A549 (cell line): ENCODE measurements around the gene NT5C3B. TPM values are rescaled to one million over a fixed set of nuclear protein-coding genes. Genes with fewer than 3 reads are reported as not detected.
"Not testable (repeated sequence)": the region's sequence is repeated elsewhere in the genome, so short reads cannot be mapped to it uniquely, and the experiment has no call there.

Experiments used
- ATAC-seq, 2 experiments: fragments of 200-7000 bp in 1 of 2; fragments of >200 bp in 1 of 2; cut with Nextera tagmentation in 1 of 2; cut with Tn5 transposase in 1 of 2; 3 replicates each; pipeline versions ENCODE4 v1.8.0 to v1.9.1; 2018 to 2020; ENCODE audit warnings: mild to moderate bottlenecking in 1 of 2, moderate library complexity in 1 of 2
- CTCF ChIA-PET: fragments of 300-600 bp; sonication (Branson Sonifier 250); formaldehyde crosslinking; extraction: SDS; loops from one replicate; lab custom pipeline; 2021; ENCODE audit warnings: antibody characterized with exemption, inconsistent platforms; lab: Yijun Ruan, JAX
- POLR2A ChIA-PET: fragments of 350-600 bp; formaldehyde crosslinking; extraction: SDS; loops from one replicate; lab custom pipeline; 2021; ENCODE audit warnings: antibody characterized with exemption, inconsistent platforms; lab: Yijun Ruan, JAX
- DNase-seq, 2 experiments: peaks; one replicate each; pipeline versions ENCODE4 v3.0.0 to v3.0.0-alpha.2; 2011 to 2016; ENCODE audit warnings: low read depth in 1 of 2, low spot score in 1 of 2
- FAIRE-seq: peaks from 2 replicates; lab custom pipeline; 2011; peaks lifted over from hg19 to GRCh38; lab: Jason Lieb, UNC
- H3K27ac ChIP-seq, 2 experiments: fragments of >200 bp; sonication (Bioruptor Twin); formaldehyde crosslinking; 3 replicates each; pipeline ENCODE4 v1.5.1; 2016 to 2017
- H3K4me1 ChIP-seq: fragments of >200 bp; sonication (Bioruptor Twin); formaldehyde crosslinking; 3 replicates; pipeline ENCODE4 v1.6.1; 2016
- H3K4me2 ChIP-seq: fragments of >200 bp; sonication (Bioruptor Twin); formaldehyde crosslinking; 3 replicates; pipeline ENCODE4 v1.6.1; 2016
- H3K4me3 ChIP-seq: fragments of >200 bp; sonication (Bioruptor Twin); formaldehyde crosslinking; 3 replicates; pipeline ENCODE4 v1.5.1; 2016
- H3K9me3 ChIP-seq: fragments of >200 bp; sonication (Bioruptor Twin); formaldehyde crosslinking; 3 replicates; pipeline ENCODE4 v1.6.1; 2016
- ESRRA ChIP-seq: fragments of 150-350 bp; IDR thresholded peaks from 2 replicates; pipeline ENCODE4 v1.6.1; 2014; ENCODE audit warnings: mild to moderate bottlenecking, low read length, borderline replicate concordance
- HEYL ChIP-seq: fragments of 250-450 bp; sonication (Bioruptor Pico); IDR thresholded peaks from 2 replicates; pipeline ENCODE4 v1.8.0; 2021; ENCODE audit warnings: mild to moderate bottlenecking, moderate library complexity
- HOXA7 ChIP-seq: fragments of 250-450 bp; sonication (Bioruptor Pico); IDR thresholded peaks from 2 replicates; pipeline ENCODE4 v1.5.0; 2020; ENCODE audit warnings: mild to moderate bottlenecking, moderate library complexity
- MAFK ChIP-seq: fragments of 450-650 bp; IDR thresholded peaks from 2 replicates; pipeline ENCODE4 v1.6.1; 2014; ENCODE audit not compliant: partially characterized antibody
- MAZ ChIP-seq: fragments of 150-350 bp; IDR thresholded peaks from 2 replicates; pipeline ENCODE4 v1.6.1; 2014; ENCODE audit warnings: antibody characterized with exemption, low read depth, low read length, borderline replicate concordance
- MYC ChIP-seq: IDR thresholded peaks from 2 replicates; pipeline ENCODE4 v1.6.1; 2012; ENCODE audit warnings: mild to moderate bottlenecking, inconsistent platforms, low read length, improper control_type of control experiment, borderline replicate concordance
- NFE2L2 ChIP-seq: fragments of 150-350 bp; conservative IDR thresholded peaks from 2 replicates; pipeline ENCODE4 v1.6.1; 2014; ENCODE audit warnings: low read length
- NR3C1 ChIP-seq: fragments of >200 bp; sonication (Bioruptor Twin); formaldehyde crosslinking; IDR thresholded peaks from 3 replicates; pipeline ENCODE4 v1.6.1; 2017
- PHF8 ChIP-seq: fragments of 200-600 bp; sonication (generic); IDR thresholded peaks from 2 replicates; pipeline ENCODE4 v1.6.1; 2016; ENCODE audit warnings: low read depth, mild to moderate bottlenecking, antibody characterized with exemption, moderate library complexity, borderline replicate concordance
- RAD21 ChIP-seq, 2 experiments: fragments of >200 bp in 1 of 2; sonication (Bioruptor Twin) in 1 of 2; formaldehyde crosslinking in 1 of 2; IDR thresholded peaks in 1 of 2; conservative IDR thresholded peaks in 1 of 2; 2 replicates in 1 of 2; 3 replicates in 1 of 2; pipeline ENCODE4 v1.6.1; 2012 to 2018; ENCODE audit warnings: inconsistent platforms in 1 of 2
- RFX5 ChIP-seq: fragments of 450-650 bp; IDR thresholded peaks from 2 replicates; pipeline ENCODE4 v1.7.1; 2014; ENCODE audit warnings: antibody characterized with exemption, mild to moderate bottlenecking, moderate library complexity
- SMC3 ChIP-seq: fragments of >200 bp; sonication (Bioruptor Twin); formaldehyde crosslinking; IDR thresholded peaks from 3 replicates; pipeline ENCODE4 v1.6.1; 2018; ENCODE audit warnings: inconsistent platforms
- TFCP2L1 ChIP-seq: fragments of 250-450 bp; sonication (Bioruptor Pico); IDR thresholded peaks from 2 replicates; pipeline ENCODE4 v1.5.0; 2021; ENCODE audit warnings: mild to moderate bottlenecking
- ZFP36 ChIP-seq: fragments of 450-650 bp; IDR thresholded peaks from 2 replicates; pipeline ENCODE4 v1.6.1; 2014; ENCODE audit warnings: borderline replicate concordance; ENCODE audit not compliant: partially characterized antibody
- WGBS: methylation state at CpG from one replicate; pipeline ENCODE4 v1.1.6; 2017; ENCODE audit errors: missing lambda C conversion rate; 5-methylcytosine and 5-hydroxymethylcytosine counted together
- polyA plus RNA-seq, 4 experiments: library from polyadenylated mRNA; depleted of rRNA in 3 of 4; stranded (reverse); fragments of >200 nt; fragmentation: RNase III in 1 of 4; extraction: RNeasy Plus Mini Kit Qiagen cat#74134 plus additional on column Dnase treatment in 1 of 4; gene quantifications; 2 replicates in 3 of 4; 3 replicates in 1 of 4; pipeline ENCODE4 v1.2.3, GENCODE V29; 2011 to 2017
- TF ChIP-seq, protein P1 (sequence below): IDR thresholded peaks from 2 replicates; pipeline ENCODE4 v1.6.1; 2012
- TF ChIP-seq, protein P2 (sequence below): fragments of 250-450 bp; sonication (Bioruptor Pico); IDR thresholded peaks from 2 replicates; pipeline ENCODE4 v1.5.0; 2020; ENCODE audit warnings: low read depth, mild to moderate bottlenecking, moderate library complexity
- TF ChIP-seq, protein P3 (sequence below): fragments of 450-650 bp; IDR thresholded peaks from 2 replicates; pipeline ENCODE4 v1.6.1; 2014; ENCODE audit warnings: antibody characterized with exemption

The NT5C3B gene
- polyA plus RNA-seq, 2 of the 4 experiments (the other 2 are of a cell fraction): 109 to 171 TPM

- Histone ChIP-seq H3K27ac (no peak overlapping the region), H3K4me2 (no peak overlapping the region)
- ChIA-PET POLR2A (interaction anchor here (0.8 to 1.3 kb wide), 3 partner anchors 15 to 17 kb away, joined by 3 to 4 read pairs (median 3); no protein-coding TSS in a partner anchor), CTCF (interaction anchor here (1.3 to 5.6 kb wide), 5 partner anchors 15 to 153 kb away, joined by 3 to 25 read pairs (median 6); partner anchors contain the start of genes KLHL11 and P3H4)
- DNase-seq: no peak
- 72% methylated on average over 4 of the region's 4 CpGs for WGBS
- TF ChIP-seq NFE2L2 (no peak), MAZ (no peak)
- TF ChIP-seq, all 56 proteins: peak for 0
- peaks cover 12% of the 10 kb centered on the region; the same call in 2 of the 3 replicates for H3K4me1 ChIP-seq
- no peak for ATAC-seq
- FAIRE-seq: peak; percentile 46
- no peaks in the 10 kb centered on the region for H3K9me3 ChIP-seq
- no peak overlapping the region for H3K4me3 ChIP-seq
Measured at GRCh38 chr17:41849251-41849990, 13.4 kb upstream of the NT5C3B start.

DNA sequence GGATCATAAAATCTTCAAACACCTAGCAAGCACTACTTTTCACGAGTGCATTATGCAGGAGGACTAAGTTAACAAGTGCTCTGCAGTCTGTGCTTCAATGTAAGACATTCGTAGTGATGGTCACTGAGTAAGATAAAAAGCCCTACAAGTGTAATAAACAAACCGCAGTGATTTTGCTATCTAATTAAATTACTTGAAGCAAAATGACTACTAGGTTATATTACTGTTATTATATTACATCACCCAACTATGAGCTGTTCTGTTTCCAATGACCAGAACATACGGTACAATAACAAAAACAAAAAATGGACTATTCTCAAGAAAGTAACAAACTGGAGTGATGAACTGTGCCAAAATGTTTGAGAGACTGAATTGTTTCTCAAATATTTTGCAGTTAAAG, 12.8 kb upstream of the NT5C3B start:
- no peak for DNase-seq
- Histone ChIP-seq H3K9me3 (no peaks in the 10 kb centered on the region), H3K4me1 (peaks cover 12% of the 10 kb centered on the region; the same call in 2 of the 3 replicates), H3K4me3 (no peak overlapping the region), H3K27ac (no peak overlapping the region), H3K4me2 (no peak overlapping the region)
- ChIA-PET POLR2A (interaction anchor here (0.8 kb wide), 1 partner anchor 160 kb away, joined by 3 read pairs; the partner anchor contains the start of gene EIF1), CTCF (interaction anchor here (1.3 to 5.6 kb wide), 7 partner anchors 11 to 153 kb away, joined by 5 to 25 read pairs (median 6); partner anchors contain the start of genes JUP, KLHL10, KLHL11 and NT5C3B)
- 85% methylated on average over 4 of the region's 4 CpGs for whole genome bisulfite sequencing
- FAIRE-seq: no peak
- TF ChIP-seq ESRRA: no peak
- no peak for TF ChIP-seq PHF8
- no peak for TF ChIP-seq MYC
- no peak for TF ChIP-seq HEYL (CRISPR knock-in tag)
- TF ChIP-seq, protein P1, sequence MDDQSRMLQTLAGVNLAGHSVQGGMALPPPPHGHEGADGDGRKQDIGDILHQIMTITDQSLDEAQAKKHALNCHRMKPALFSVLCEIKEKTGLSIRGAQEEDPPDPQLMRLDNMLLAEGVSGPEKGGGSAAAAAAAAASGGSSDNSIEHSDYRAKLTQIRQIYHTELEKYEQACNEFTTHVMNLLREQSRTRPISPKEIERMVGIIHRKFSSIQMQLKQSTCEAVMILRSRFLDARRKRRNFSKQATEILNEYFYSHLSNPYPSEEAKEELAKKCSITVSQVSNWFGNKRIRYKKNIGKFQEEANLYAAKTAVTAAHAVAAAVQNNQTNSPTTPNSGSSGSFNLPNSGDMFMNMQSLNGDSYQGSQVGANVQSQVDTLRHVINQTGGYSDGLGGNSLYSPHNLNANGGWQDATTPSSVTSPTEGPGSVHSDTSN: no peak
- TF ChIP-seq MAZ: no peak
- TF ChIP-seq SMC3: no peak
- no peak for TF ChIP-seq HOXA7 (CRISPR knock-in tag)
- no peak for ATAC-seq

GRCh38 chr17:41844971-41845370, 8.9 kb upstream of the NT5C3B start:
- CTCF ChIA-PET: interaction anchor here (1.5 kb wide), 1 partner anchor 107 kb away, joined by 3 read pairs; no protein-coding TSS in a partner anchor
- DNase-seq (no peak), FAIRE-seq (no peak), ATAC-seq (0 out of 6 replicates have a peak, but pooled peaks of 1 of the 2 experiments have one; percentile 10)
- Histone ChIP-seq H3K9me3 (no peaks in the 10 kb centered on the region), H3K4me3 (no peak overlapping the region), H3K4me1 (peaks cover 9% of the 10 kb centered on the region; the same call in 2 of the 3 replicates), H3K4me2 (no peak overlapping the region), H3K27ac (no peak overlapping the region)
- POLR2A ChIA-PET: no interaction called here
- 87% methylated on average over 6 of the region's 6 CpGs for WGBS
- TF ChIP-seq TFCP2L1 (CRISPR knock-in tag) (no peak), MAFK (no peak), ZFP36 (no peak), RFX5 (no peak), NR3C1 (no peak), RAD21 (conservative IDR thresholded peaks at IDR 0.05 in 1 of 2, IDR thresholded peaks at IDR 0.05 in 1 of 2) (no peak)
- TF ChIP-seq, protein P2, sequence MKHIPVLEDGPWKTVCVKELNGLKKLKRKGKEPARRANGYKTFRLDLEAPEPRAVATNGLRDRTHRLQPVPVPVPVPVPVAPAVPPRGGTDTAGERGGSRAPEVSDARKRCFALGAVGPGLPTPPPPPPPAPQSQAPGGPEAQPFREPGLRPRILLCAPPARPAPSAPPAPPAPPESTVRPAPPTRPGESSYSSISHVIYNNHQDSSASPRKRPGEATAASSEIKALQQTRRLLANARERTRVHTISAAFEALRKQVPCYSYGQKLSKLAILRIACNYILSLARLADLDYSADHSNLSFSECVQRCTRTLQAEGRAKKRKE: no peak
- TF ChIP-seq, protein P3, sequence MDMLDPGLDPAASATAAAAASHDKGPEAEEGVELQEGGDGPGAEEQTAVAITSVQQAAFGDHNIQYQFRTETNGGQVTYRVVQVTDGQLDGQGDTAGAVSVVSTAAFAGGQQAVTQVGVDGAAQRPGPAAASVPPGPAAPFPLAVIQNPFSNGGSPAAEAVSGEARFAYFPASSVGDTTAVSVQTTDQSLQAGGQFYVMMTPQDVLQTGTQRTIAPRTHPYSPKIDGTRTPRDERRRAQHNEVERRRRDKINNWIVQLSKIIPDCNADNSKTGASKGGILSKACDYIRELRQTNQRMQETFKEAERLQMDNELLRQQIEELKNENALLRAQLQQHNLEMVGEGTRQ: no peak

DNA sequence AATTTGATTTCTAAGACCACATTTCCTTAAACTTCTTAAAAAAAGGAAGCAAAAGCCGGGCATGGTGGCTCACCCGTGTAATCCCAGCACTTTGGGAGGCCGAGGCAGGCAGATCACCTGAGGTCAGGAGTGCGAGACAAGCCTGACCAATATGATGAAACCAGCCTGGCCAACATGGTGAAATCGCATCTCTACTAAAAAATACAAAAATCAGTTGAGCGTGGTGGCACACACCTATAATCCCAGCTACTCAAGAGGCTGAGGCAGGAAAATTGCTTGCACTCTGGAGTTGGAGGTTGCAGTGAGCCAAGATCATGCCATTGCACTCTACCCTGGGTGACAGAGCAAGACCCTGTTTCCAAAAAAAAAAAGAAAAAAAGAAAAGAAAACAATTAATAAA, 4.7 kb upstream of the NT5C3B start:
- POLR2A ChIA-PET, H3K27ac ChIP-seq, DNase-seq, FAIRE-seq, H3K4me1 ChIP-seq, ATAC-seq, H3K4me2 ChIP-seq, H3K4me3 ChIP-seq, H3K9me3 ChIP-seq: not testable (repeated sequence)
- WGBS: 87% methylated on average over 6 of the region's 6 CpGs
- CTCF ChIA-PET: interaction anchor here (2.2 to 2.9 kb wide), 2 partner anchors 23 to 39 kb away, joined by 8 to 14 read pairs; no protein-coding TSS in a partner anchor

- CTCF ChIA-PET: interaction anchor here (0.9 to 2.0 kb wide), 3 partner anchors 12 to 38 kb away, joined by 3 to 4 read pairs (median 4); partner anchors contain the start of gene P3H4
- POLR2A ChIA-PET, FAIRE-seq, DNase-seq, H3K4me3 ChIP-seq, H3K4me2 ChIP-seq, H3K9me3 ChIP-seq, ATAC-seq, H3K27ac ChIP-seq: not testable (repeated sequence)
- H3K4me1 ChIP-seq: peaks cover 13% of the 10 kb centered on the region
- WGBS: 82% methylated on average over 2 of the region's 2 CpGs
Measured at GRCh38 chr17:41839448-41839847, 3.4 kb upstream of the NT5C3B start.
